IPS DF 19.7 (cell line): ENCODE results near the gene IL1RL2.

ENCODE experiments used
- DNase-seq: peaks from one replicate; pipeline ENCODE4 v3.0.0-alpha.2; 2013; ENCODE audit warnings: low read depth, low spot score

The IL1RL2 gene

DNA sequence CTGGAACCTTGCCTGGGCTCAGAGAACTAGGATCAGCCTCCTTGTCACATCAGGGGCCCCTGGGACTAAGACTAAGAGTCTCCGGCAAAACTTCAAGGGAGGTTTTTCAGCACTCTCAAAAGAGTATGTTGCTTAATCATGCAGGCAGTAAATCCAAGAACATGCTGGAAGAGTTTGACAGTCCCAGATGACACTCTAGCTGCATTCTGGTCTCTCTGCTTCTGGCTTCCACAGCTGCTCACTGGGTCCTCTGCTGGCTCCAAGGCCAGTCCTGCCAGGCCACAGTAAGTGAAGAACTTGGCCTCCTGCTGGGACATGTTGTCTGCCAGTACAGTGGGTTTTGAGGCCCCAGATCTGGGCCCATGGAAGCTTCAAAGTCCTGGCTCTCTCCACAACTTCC is 79.4 kb downstream of the IL1RL2 start:
- DNase-seq = no peak

GRCh38 chr2:102267774-102268173 is 81.0 kb downstream of the IL1RL2 start:
- no peak for DNase-seq

DNA sequence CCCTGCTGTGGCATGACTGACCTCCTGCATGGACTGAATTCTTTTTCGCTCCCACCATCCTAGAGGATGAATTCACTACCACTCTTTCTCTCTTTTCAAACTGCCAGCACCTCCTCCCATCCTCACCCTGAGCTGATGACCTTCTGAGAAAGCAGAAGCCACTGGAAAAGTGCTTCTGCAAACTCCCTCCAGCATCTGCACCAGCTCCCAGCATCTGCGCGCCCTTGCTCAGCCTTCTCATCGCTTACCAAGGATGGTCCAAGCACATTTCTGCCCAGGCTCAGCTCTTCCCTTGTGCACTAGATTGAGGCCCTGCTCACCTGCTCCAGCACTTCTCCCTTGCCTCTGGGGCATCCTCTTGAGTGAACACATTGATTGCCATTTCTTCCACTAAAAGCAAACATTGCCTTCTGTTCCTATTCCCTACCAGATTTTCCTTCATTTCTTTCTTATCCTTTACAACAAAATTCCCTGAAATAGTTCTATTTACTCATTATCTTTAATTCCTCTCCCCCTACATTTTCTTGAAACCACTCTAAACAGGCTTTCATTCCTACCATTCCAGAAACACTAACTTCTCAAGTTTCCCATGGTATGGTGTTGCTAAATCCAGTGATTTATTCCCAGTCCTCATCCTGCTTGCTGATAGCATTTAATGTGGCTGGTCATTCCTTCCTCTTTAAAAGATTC is 81.8 kb downstream of the IL1RL2 start:
- no peak for DNase-seq

DNA sequence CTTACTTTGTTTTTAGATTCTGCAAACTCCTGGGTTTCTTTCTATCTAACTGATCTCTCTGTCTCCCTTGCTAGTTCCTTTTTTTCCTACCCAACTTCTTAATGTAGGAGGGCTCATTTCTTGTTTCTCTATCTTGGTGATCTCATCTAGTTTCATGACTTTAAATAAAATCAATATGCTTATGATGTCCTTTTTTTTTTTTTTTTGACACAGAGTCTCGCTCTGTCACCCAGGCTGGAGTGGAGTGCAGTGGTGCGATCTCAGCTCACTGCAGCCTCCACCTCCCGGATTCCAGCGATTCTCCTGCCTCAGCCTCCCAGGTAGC is 82.3 kb downstream of the IL1RL2 start:
- DNase-seq = no peak

GRCh38 chr2:102271844-102272243 is 85.0 kb downstream of the IL1RL2 start:
- no peak for DNase-seq

GRCh38 chr2:102273619-102274211 is 86.9 kb downstream of the IL1RL2 start:
- no peak for DNase-seq

GRCh38 chr2:102276549-102277201 is 89.9 kb downstream of the IL1RL2 start:
- no peak for DNase-seq

- DNase-seq = no peak
Observed at GRCh38 chr2:102277202-102277700, 90.4 kb downstream of the IL1RL2 start.

DNA sequence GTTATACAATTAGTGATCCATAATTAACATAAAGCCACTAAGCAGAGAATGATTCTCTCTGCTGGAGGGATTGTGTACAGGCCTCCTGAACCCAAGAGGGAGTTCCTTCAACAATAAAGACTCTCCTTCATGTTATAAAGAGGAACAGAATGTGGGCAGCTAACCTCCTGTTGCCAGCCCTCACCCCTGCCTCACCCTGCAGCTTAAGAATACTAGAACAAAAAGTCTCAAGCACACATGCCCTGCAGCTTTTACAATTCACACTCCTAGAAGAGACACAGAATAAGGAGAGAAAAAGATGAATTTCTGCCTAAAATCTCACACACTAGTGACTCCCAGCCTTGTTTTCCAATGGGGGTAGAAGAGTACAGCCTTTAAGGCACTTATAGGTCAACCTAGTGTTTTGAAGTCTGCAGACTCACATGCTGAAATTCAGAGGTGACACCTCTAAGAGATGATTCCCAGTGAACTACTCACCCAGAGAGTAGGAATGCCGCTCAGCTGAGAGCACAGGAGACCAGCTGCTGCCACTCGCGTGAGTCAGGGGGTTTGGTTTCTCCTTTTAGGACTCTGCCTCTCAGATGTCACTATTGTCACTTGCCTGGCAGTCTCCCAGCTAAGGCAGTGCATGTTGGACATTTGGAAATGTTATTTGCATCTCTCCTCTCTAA is 92.0 kb downstream of the IL1RL2 start:
- DNase-seq = no peak

GRCh38 chr2:102279391-102279735 is 92.5 kb downstream of the IL1RL2 start:
- DNase-seq = no peak

- DNase-seq = no peak
Observed at GRCh38 chr2:102282678-102283091, 95.9 kb downstream of the IL1RL2 start.

GRCh38 chr2:102283996-102284395 is 97.2 kb downstream of the IL1RL2 start:
- DNase-seq = no peak

DNA sequence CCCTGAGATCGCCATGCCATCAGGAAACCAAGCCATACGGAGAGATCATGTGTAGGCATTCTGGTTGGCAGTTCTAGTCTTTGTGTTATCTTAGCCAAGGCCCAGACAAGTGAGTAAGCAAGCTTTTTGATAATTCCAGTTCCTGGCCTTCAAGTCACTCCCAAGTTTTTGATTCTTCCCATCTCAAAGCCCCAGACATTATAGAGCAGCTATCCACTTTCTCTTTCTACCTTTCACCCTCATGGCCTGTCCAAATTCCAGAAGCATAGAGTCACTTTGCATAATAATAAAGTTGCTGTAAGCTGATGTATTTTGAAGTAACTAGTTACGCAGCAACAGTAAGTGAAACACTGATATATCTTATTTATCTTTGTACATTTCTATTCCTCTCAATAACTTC is 97.8 kb downstream of the IL1RL2 start:
- no peak for DNase-seq

DNA sequence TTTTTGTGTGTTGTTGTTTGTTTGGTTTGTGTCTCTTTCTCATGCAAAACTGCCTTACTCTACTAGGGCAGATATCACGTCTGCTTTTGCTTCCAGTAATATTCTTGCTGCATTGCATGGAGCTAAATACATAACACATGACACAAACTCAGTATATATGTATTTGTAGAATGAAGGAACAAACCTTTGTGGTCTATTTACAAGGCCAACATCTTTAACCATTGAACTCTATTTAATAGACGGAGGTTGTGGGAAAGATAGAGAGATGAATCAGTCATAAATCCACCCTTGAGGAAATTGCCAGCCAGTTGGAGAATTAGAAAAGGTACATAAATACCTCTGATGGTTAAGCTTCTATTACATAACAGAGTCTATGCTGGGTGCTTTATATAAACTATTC is 98.5 kb downstream of the IL1RL2 start:
- DNase-seq = no peak

DNA sequence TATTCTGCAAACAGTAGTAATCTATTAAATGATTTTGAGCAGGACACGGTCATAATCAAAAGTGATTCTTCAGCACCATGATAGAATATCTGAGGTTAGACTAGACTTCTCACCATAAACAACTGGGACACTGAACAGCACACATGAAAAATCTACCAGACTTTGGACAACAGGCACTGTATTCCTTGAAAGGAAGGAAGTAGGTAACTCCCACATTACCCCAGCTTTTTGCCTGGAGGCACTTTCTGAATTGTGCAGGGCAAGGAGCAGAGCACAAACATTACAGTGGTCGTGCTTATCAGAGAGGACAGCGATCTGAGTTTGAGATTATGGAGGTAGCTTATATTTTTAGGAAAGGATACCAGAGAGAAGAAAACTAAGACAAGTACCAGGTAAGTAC is 99.2 kb downstream of the IL1RL2 start:
- no peak for DNase-seq

GRCh38 chr2:102289129-102289528 is 102.3 kb downstream of the IL1RL2 start:
- DNase-seq = no peak
